AG04450 (cell line): ENCODE measurements around the gene TANC1. TPM values are rescaled to one million over a fixed set of nuclear protein-coding genes. Genes with fewer than 3 reads are reported as not detected.
A peak's percentile ranks its signal among the peaks of the same experiment; 100 is the strongest.

ENCODE experiments used
- CTCF ChIA-PET: fragments of 300-600, 350-600 bp; formaldehyde crosslinking; extraction: SDS; loops from one replicate; lab custom pipeline; 2022; ENCODE audit warnings: antibody characterized with exemption, inconsistent platforms; lab: Charles Lee
- POLR2A ChIA-PET: fragments of 350-600 bp; formaldehyde crosslinking; extraction: SDS; loops from one replicate; lab custom pipeline; 2021; ENCODE audit warnings: antibody characterized with exemption, inconsistent platforms; lab: Yijun Ruan, JAX
- DNase-seq: peaks from one replicate; pipeline ENCODE4 v3.0.0-alpha.2; 2011; ENCODE audit warnings: low read depth, low spot score
- H3K27ac ChIP-seq: one replicate; pipeline ENCODE4 v1.5.1; 2012; ENCODE audit warnings: low read depth, low read length, control low read depth
- H3K27me3 ChIP-seq: one replicate; pipeline ENCODE4 v1.6.0; 2012; ENCODE audit warnings: low read length; ENCODE audit not compliant: control insufficient read depth, insufficient read depth
- H3K4me3 ChIP-seq: 2 replicates; pipeline ENCODE4 v1.5.1; 2011; ENCODE audit warnings: mild to moderate bottlenecking, low read depth, low read length, control low read depth
- H3K9me3 ChIP-seq: 2 replicates; pipeline ENCODE4 v1.5.1; 2012; ENCODE audit warnings: low read length; ENCODE audit not compliant: control insufficient read depth, insufficient read depth
- polyA plus RNA-seq: library from polyadenylated mRNA; depleted of rRNA; stranded (reverse); fragments of >200 nt; gene quantifications from 2 replicates; pipeline ENCODE4 v1.2.3, GENCODE V29; 2011
- TF ChIP-seq, protein P1 (sequence below): IDR thresholded peaks from 2 replicates; pipeline ENCODE4 v1.5.1; 2011; ENCODE audit warnings: low read depth, low read length, control low read depth, inconsistent platforms

Gene TANC1
- polyA plus RNA-seq, 1 experiment: 28.0 TPM

DNA sequence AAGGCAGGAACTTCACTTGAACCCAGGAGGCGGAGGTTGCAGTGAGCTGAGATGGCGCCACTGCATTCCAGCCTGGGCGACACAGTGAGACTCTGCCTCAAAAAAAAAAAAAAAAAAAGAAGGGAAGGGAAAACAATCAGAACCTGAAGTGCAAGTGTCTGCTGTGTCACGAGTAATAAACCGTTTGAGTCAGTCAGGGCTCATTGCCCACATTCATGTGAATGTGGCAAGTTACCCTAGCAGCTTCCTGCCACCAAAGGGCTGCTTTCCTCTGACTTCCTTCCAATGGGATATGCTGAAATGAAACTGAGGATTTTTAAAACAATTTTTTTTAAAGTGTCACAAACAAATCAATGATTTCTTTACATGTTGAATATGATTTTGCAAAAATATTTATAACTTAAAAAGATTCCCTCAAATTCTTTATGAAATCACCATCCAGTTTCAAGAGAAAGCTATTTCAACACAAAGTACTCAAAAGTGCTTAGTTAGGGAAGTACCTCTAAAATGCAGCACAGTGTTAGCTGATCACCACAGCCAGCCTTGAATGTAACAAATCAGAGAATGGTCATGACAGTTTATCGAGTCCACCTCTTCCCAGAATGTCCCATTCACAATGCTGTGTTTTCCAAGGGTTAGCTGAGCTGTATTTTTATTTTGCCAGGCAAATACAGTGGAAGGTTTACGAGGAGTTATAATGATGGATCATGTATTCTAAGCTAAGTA lies 281.7 kb downstream of the TANC1 start:
- H3K4me3 ChIP-seq: no peak overlapping the region
- POLR2A ChIA-PET: interaction anchor here (0.6 to 0.7 kb wide), 2 partner anchors 365 to 621 kb away, joined by 3 to 5 read pairs; no protein-coding TSS in a partner anchor

GRCh38 chr2:159251296-159252173 lies 283.1 kb downstream of the TANC1 start:
- ChIA-PET CTCF (no interaction called here), POLR2A (no interaction called here)
- Histone ChIP-seq H3K9me3 (no peaks in the 10 kb centered on the region), H3K4me3 (no peak overlapping the region), H3K27ac (no peak overlapping the region), H3K27me3 (no peaks in the 10 kb centered on the region)
- no peak for DNase-seq
- TF ChIP-seq, protein P1, sequence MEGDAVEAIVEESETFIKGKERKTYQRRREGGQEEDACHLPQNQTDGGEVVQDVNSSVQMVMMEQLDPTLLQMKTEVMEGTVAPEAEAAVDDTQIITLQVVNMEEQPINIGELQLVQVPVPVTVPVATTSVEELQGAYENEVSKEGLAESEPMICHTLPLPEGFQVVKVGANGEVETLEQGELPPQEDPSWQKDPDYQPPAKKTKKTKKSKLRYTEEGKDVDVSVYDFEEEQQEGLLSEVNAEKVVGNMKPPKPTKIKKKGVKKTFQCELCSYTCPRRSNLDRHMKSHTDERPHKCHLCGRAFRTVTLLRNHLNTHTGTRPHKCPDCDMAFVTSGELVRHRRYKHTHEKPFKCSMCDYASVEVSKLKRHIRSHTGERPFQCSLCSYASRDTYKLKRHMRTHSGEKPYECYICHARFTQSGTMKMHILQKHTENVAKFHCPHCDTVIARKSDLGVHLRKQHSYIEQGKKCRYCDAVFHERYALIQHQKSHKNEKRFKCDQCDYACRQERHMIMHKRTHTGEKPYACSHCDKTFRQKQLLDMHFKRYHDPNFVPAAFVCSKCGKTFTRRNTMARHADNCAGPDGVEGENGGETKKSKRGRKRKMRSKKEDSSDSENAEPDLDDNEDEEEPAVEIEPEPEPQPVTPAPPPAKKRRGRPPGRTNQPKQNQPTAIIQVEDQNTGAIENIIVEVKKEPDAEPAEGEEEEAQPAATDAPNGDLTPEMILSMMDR: no peak

More for the DNA sequence above, 281.7 kb downstream of the TANC1 start:
- CTCF ChIA-PET: interaction anchor here (0.7 kb wide), 1 partner anchor 43 kb away, joined by 6 read pairs; no protein-coding TSS in a partner anchor
- Histone ChIP-seq H3K27ac (no peak overlapping the region), H3K27me3 (no peaks in the 10 kb centered on the region), H3K9me3 (no peaks in the 10 kb centered on the region)
- no peak for DNase-seq
- TF ChIP-seq, protein P1: no peak

DNA sequence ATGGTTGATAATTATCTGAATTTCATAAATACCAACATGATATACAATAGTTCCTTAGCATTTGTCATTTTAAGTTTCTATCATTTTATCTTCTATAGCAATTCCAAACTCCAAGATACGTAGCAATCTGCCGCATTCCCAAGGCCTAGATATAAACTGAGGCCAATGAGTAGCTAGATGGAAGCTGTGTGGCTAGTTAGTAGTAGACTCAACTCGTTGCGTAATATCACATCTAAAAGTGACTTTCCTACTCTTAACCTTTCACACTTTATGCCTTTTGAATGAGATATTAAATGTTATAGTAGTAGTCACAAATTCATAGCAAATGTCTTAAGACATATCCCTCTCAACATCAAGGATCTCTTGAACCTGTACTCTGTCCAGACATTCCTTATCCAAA lies 284.5 kb downstream of the TANC1 start:
- ChIA-PET CTCF (no interaction called here), POLR2A (interaction anchor here (0.6 kb wide), 1 partner anchor 185 kb away, joined by 4 read pairs; no protein-coding TSS in a partner anchor)
- DNase-seq: no peak
- no peaks in the 10 kb centered on the region for H3K9me3 ChIP-seq
- H3K27me3 ChIP-seq: no peaks in the 10 kb centered on the region
- H3K4me3 ChIP-seq: no peak overlapping the region
- TF ChIP-seq, protein P1: no peak
- no peak overlapping the region for H3K27ac ChIP-seq

- Histone ChIP-seq H3K9me3 (no peaks in the 10 kb centered on the region), H3K27ac (no peak overlapping the region), H3K27me3 (no peaks in the 10 kb centered on the region), H3K4me3 (no peak overlapping the region)
- POLR2A ChIA-PET: interaction anchor here (2.1 kb wide), 1 partner anchor 30 kb away, joined by 9 read pairs; the partner anchor contains the start of gene WDSUB1
- peak; percentile 67 for DNase-seq
- CTCF ChIA-PET: interaction anchor here (0.6 kb wide), 1 partner anchor 156 kb away, joined by 3 read pairs; no protein-coding TSS in a partner anchor
- TF ChIP-seq, protein P1: no peak
Measured at GRCh38 chr2:159256159-159256558, 287.7 kb downstream of the TANC1 start.
